Neural crest cell (in vitro differentiated cells): ENCODE results near the gene KCNJ1. TPM values are rescaled to one million over a fixed set of nuclear protein-coding genes. Genes with fewer than 3 reads are reported as not detected.

Experiments
- DNase-seq: peaks from one replicate; pipeline ENCODE4 v3.0.0; 2021; ENCODE audit warnings: low read depth, mixed read lengths, low spot score
- H3K27ac Mint-ChIP-seq: one replicate; pipeline ENCODE4 v1.8.0; 2021; ENCODE audit warnings: mild to moderate bottlenecking, mixed read lengths; ENCODE audit not compliant: unreplicated experiment
- H3K27me3 Mint-ChIP-seq: 2 replicates; pipeline ENCODE4 v1.8.0; 2021; ENCODE audit warnings: low read depth, mild to moderate bottlenecking, mixed read lengths
- H3K36me3 Mint-ChIP-seq: 2 replicates; pipeline ENCODE4 v1.8.0; 2021; ENCODE audit warnings: low read depth, mild to moderate bottlenecking, mixed read lengths
- H3K4me1 Mint-ChIP-seq: 2 replicates; pipeline ENCODE4 v1.8.0; 2021; ENCODE audit warnings: mixed read lengths
- H3K4me3 Mint-ChIP-seq: one replicate; pipeline ENCODE4 v1.8.0; 2021; ENCODE audit warnings: mild to moderate bottlenecking, mixed read lengths
- H3K9me3 Mint-ChIP-seq: 2 replicates; pipeline ENCODE4 v1.8.0; 2021; ENCODE audit warnings: mixed read lengths
- CTCF ChIP-seq: fragments of 200-600 bp; sonication (generic); conservative IDR thresholded peaks from 2 replicates; pipeline ENCODE4 v1.5.0; 2021; ENCODE audit warnings: antibody characterized with exemption, mild to moderate bottlenecking
- total RNA-seq: library from RNA; stranded (reverse); gene quantifications from 2 replicates; pipeline ENCODE4 v1.2.1, GENCODE V29; 2021

KCNJ1 gene
- total RNA-seq, 1 donor from 2014 or later, result not detected

- Mint-ChIP-seq H3K4me3 (no peak overlapping the region), H3K4me1 (no peaks in the 10 kb centered on the region), H3K27me3 (peaks cover 7% of the 10 kb centered on the region), H3K9me3 (no peaks in the 10 kb centered on the region), H3K36me3 (no peaks in the 10 kb centered on the region), H3K27ac (no peak overlapping the region)
- DNase-seq, result no peak
- no peak for TF ChIP-seq CTCF
These were observed 42.7 kb downstream of the KCNJ1 start for GRCh38 chr11:128824191-128825049.

- Mint-ChIP-seq H3K4me1 (no peaks in the 10 kb centered on the region), H3K4me3 (no peak overlapping the region), H3K36me3 (no peaks in the 10 kb centered on the region), H3K9me3 (no peaks in the 10 kb centered on the region), H3K27ac (no peak overlapping the region), H3K27me3 (peaks cover 7% of the 10 kb centered on the region)
- TF ChIP-seq CTCF, result no peak
- DNase-seq, result no peak
These were observed 43.3 kb downstream of the KCNJ1 start for GRCh38 chr11:128823753-128824152.

- no peak overlapping the region for H3K27ac Mint-ChIP-seq
- no peak overlapping the region for H3K4me3 Mint-ChIP-seq
- no peak for TF ChIP-seq CTCF
- H3K27me3 Mint-ChIP-seq, result peaks cover 7% of the 10 kb centered on the region
- no peak for DNase-seq
- H3K9me3 Mint-ChIP-seq, result no peaks in the 10 kb centered on the region
- H3K36me3 Mint-ChIP-seq, result no peaks in the 10 kb centered on the region
- no peaks in the 10 kb centered on the region for H3K4me1 Mint-ChIP-seq
These were observed 45.0 kb downstream of the KCNJ1 start for GRCh38 chr11:128822130-128822529.

- Mint-ChIP-seq H3K27me3 (peaks cover 7% of the 10 kb centered on the region), H3K36me3 (no peaks in the 10 kb centered on the region), H3K27ac (no peak overlapping the region), H3K4me3 (no peak overlapping the region), H3K4me1 (no peaks in the 10 kb centered on the region), H3K9me3 (no peaks in the 10 kb centered on the region)
- TF ChIP-seq CTCF, result no peak
- DNase-seq, result no peak
These were observed 45.5 kb downstream of the KCNJ1 start for GRCh38 chr11:128821556-128821955.

GRCh38 chr11:128819198-128819597 lies 47.9 kb downstream of the KCNJ1 start:
- H3K4me1 Mint-ChIP-seq, result peaks cover 11% of the 10 kb centered on the region
- H3K4me3 Mint-ChIP-seq, result no peak overlapping the region

More at GRCh38 chr11:128819198-128819597, 47.9 kb downstream of the KCNJ1 start:
- peaks cover 7% of the 10 kb centered on the region for H3K27me3 Mint-ChIP-seq
- H3K36me3 Mint-ChIP-seq, result no peaks in the 10 kb centered on the region
- H3K9me3 Mint-ChIP-seq, result no peaks in the 10 kb centered on the region
- H3K27ac Mint-ChIP-seq, result no peak overlapping the region
- TF ChIP-seq CTCF, result no peak
- DNase-seq, result no peak
